Measurements from ENCODE around the gene CHST8. TPM values are rescaled to one million over a fixed set of nuclear protein-coding genes. Genes with fewer than 3 reads are reported as not detected.

Gene CHST8, protein sequence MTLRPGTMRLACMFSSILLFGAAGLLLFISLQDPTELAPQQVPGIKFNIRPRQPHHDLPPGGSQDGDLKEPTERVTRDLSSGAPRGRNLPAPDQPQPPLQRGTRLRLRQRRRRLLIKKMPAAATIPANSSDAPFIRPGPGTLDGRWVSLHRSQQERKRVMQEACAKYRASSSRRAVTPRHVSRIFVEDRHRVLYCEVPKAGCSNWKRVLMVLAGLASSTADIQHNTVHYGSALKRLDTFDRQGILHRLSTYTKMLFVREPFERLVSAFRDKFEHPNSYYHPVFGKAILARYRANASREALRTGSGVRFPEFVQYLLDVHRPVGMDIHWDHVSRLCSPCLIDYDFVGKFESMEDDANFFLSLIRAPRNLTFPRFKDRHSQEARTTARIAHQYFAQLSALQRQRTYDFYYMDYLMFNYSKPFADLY
- 0.21 TPM in 2 replicates for polyA plus RNA-seq (2013)

DNA sequence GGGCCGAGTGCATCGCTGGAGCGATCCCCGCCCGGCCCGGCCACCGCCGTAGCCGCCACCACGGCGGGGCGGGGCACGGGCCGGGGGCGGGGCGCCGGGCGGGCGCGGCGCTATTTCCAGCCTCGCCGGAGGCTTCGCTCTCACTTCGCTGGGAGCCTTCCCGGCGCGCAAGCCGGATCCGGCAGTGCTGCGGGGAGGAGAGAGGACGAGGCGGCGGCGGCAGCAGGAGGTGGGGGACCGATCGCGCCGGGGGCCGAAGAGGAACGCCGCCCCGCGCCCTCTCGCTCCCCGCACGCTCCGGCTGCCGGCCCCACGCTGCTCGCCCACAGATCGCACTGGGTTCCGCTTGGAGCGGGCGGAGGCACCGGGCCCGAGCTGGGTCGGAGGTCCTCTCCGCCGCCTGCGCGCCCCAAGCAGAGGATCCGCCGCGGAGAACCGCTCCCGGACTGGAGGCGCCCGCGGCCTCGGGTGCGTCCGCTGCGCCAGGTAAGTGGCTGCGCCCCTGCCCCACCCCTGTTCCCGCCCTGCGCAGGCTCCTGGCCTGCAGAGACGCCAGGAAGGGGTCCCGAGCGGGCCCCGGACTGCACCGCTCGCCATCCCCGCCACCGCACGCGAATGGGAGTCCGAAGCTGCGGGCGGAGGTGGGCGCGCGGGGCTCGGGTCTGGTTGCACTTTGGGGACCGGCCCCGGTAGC lies at the start of gene CHST8:
TSS of gene CHST8 (plus strand) at position 143 of the 694 bp plus-strand sequence. CDS start 67,309 bp downstream, outside the sequence.
- Histone ChIP-seq H2BK12ac (ENCODE audit: low read length) (no peak within 1 kb of the TSS), H2BK120ac (ENCODE audit: insufficient read depth, low read length, poor library complexity) (no peak within 1 kb of the TSS), H3K27me3 (ENCODE audit: insufficient read depth, low read length) (peaks cover 45% of the 10 kb centered on the region), H3K79me1 (ENCODE audit: low read length) (no peaks in the 10 kb centered on the region), H3K4me2 (ENCODE audit: low read length) (peak within 1 kb of the TSS; percentile 92), H3K79me2 (ENCODE audit: control insufficient read depth, insufficient read depth, low read length, poor library complexity) (no peaks in the 10 kb centered on the region), H3K4me1 (ENCODE audit: control insufficient read depth in 1 of 2, insufficient read depth in 2 of 2, low read length in 2 of 2) (peaks cover 9 to 12% of the 10 kb centered on the region in 2 experiments), H3K9ac (ENCODE audit: low read length) (no peak within 1 kb of the TSS), H3K18ac (ENCODE audit: low read length) (no peak within 1 kb of the TSS), H4K8ac (ENCODE audit: low read depth, low read length) (no peak within 1 kb of the TSS), H2AK5ac (ENCODE audit: low read length) (no peak within 1 kb of the TSS), H2AFZ (ENCODE audit: insufficient read depth, low read length, poor library complexity) (peak within 1 kb of the TSS; percentile 37), H3K9me3 (ENCODE audit: insufficient read depth, low read depth, low read length) (peaks cover 4% of the 10 kb centered on the region), H4K12ac (ENCODE audit: low read depth, low read length) (no peak within 1 kb of the TSS), H3K23ac (ENCODE audit: low read length) (no peak within 1 kb of the TSS), H3K36me3 (ENCODE audit: control insufficient read depth in 1 of 2, insufficient read depth in 2 of 2, low read length in 2 of 2) (no peaks in the 10 kb centered on the region), H3K4me3 (ENCODE audit: low read depth, low read length) (peak within 1 kb of the TSS; percentile 43), H3K14ac (ENCODE audit: low read length) (no peak within 1 kb of the TSS), H4K91ac (ENCODE audit: low read depth, low read length) (no peak within 1 kb of the TSS), H2BK5ac (ENCODE audit: low read depth, low read length, poor library complexity) (no peak within 1 kb of the TSS), H3K27ac (ENCODE audit: low read depth, low read length) (no peak within 1 kb of the TSS), H3K4ac (ENCODE audit: low read depth, low read length) (no peak within 1 kb of the TSS)
- peak; percentile 11 to 62 for DNase-seq
- WGBS (ENCODE audit: extremely low coverage, insufficient coverage, insufficient read length), result no CpG with 5 or more reads among the region's 96 CpGs

DNA sequence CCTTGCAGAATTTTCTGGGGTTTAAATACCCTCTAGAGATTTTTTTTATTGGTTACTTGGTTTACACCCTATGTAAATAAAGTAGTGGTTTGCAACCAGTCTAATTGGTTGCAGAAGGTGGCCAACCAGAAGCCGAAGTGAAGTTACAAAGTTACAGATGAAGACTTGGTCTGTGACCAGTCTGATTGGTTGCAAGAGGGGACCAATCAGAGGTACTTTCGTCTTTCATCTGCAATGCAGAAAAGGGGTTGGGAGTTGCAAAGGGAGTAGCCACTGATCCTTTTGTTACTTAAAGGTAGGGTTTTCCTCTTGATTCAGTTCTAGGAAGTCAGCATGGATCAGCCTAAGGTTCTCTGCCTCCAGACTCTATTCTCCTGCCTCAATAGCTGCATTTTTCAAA lies 48.8 kb upstream of the CHST8 start:
- no peaks in the 10 kb centered on the region for H3K27me3 ChIP-seq (ENCODE audit: insufficient read depth, low read length)
- H3K4me2 ChIP-seq (ENCODE audit: low read length), result no peak overlapping the region

DNA sequence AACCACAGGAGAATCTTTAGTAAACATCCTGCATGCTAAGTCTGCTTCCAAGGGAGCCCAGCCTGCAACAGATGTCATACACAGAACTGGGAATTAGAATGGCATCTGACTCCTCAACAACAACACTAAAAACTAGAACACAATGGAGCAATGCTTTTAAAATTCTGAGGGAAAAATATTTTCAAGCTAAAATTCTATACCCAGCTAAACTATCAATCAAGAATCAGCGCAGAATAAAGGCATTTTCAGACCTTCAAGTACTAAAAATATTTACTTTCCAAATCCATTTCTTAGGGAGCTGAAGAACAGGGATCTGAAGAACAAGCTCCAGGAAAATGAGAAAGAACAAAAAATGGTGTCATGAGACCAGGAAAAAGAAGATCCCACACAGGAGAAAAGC lies 46.9 kb upstream of the CHST8 start:
- Histone ChIP-seq H2AK5ac (ENCODE audit: low read length) (no peak overlapping the region), H3K9ac (ENCODE audit: low read length) (no peak overlapping the region), H2BK12ac (ENCODE audit: low read length) (no peak overlapping the region), H3K4ac (ENCODE audit: low read depth, low read length) (no peak overlapping the region), H3K27ac (ENCODE audit: low read depth, low read length) (no peak overlapping the region), H4K12ac (ENCODE audit: low read depth, low read length) (no peak overlapping the region), H3K4me2 (ENCODE audit: low read length) (no peak overlapping the region), H3K79me1 (ENCODE audit: low read length) (no peaks in the 10 kb centered on the region), H3K4me3 (ENCODE audit: low read depth, low read length) (no peak overlapping the region), H3K18ac (ENCODE audit: low read length) (no peak overlapping the region), H4K8ac (ENCODE audit: low read depth, low read length) (no peak overlapping the region), H3K79me2 (ENCODE audit: control insufficient read depth, insufficient read depth, low read length, poor library complexity) (no peaks in the 10 kb centered on the region), H3K23ac (ENCODE audit: low read length) (no peak overlapping the region), H2BK5ac (ENCODE audit: low read depth, low read length, poor library complexity) (no peak overlapping the region), H3K36me3 (ENCODE audit: control insufficient read depth in 1 of 2, insufficient read depth in 2 of 2, low read length in 2 of 2) (no peaks in the 10 kb centered on the region), H3K14ac (ENCODE audit: low read length) (no peak overlapping the region), H3K4me1 (ENCODE audit: control insufficient read depth in 1 of 2, insufficient read depth in 2 of 2, low read length in 2 of 2) (no peaks in the 10 kb centered on the region), H3K27me3 (ENCODE audit: insufficient read depth, low read length) (no peaks in the 10 kb centered on the region), H3K9me3 (ENCODE audit: insufficient read depth, low read depth, low read length) (peaks cover 4% of the 10 kb centered on the region), H2BK120ac (ENCODE audit: insufficient read depth, low read length, poor library complexity) (no peak overlapping the region), H4K91ac (ENCODE audit: low read depth, low read length) (no peak overlapping the region), H2AFZ (ENCODE audit: insufficient read depth, low read length, poor library complexity) (no peak overlapping the region)
- no CpG with 5 or more reads among the region's 1 CpG for WGBS (ENCODE audit: extremely low coverage, insufficient coverage, insufficient read length)
- no peak for DNase-seq

More for the DNA sequence above, 48.8 kb upstream of the CHST8 start:
- no peak overlapping the region for H4K12ac ChIP-seq (ENCODE audit: low read depth, low read length)
- H3K4me1 ChIP-seq (ENCODE audit: control insufficient read depth in 1 of 2, insufficient read depth in 2 of 2, low read length in 2 of 2), result no peaks in the 10 kb centered on the region
- H3K27ac ChIP-seq (ENCODE audit: low read depth, low read length), result no peak overlapping the region
- no peak overlapping the region for H2BK12ac ChIP-seq (ENCODE audit: low read length)
- no peak overlapping the region for H2AK5ac ChIP-seq (ENCODE audit: low read length)
- H3K4me3 ChIP-seq (ENCODE audit: low read depth, low read length), result no peak overlapping the region
- WGBS (ENCODE audit: extremely low coverage, insufficient coverage, insufficient read length), result no CpG with 5 or more reads among the region's 2 CpGs
- no peaks in the 10 kb centered on the region for H3K36me3 ChIP-seq (ENCODE audit: control insufficient read depth in 1 of 2, insufficient read depth in 2 of 2, low read length in 2 of 2)
- H3K79me2 ChIP-seq (ENCODE audit: control insufficient read depth, insufficient read depth, low read length, poor library complexity), result no peaks in the 10 kb centered on the region
- H2BK5ac ChIP-seq (ENCODE audit: low read depth, low read length, poor library complexity), result no peak overlapping the region
- no peak overlapping the region for H3K14ac ChIP-seq (ENCODE audit: low read length)
- H3K23ac ChIP-seq (ENCODE audit: low read length), result no peak overlapping the region
- no peak overlapping the region for H3K4ac ChIP-seq (ENCODE audit: low read depth, low read length)
- no peak for DNase-seq
- no peaks in the 10 kb centered on the region for H3K79me1 ChIP-seq (ENCODE audit: low read length)
- H2AFZ ChIP-seq (ENCODE audit: insufficient read depth, low read length, poor library complexity), result no peak overlapping the region
- no peak overlapping the region for H3K18ac ChIP-seq (ENCODE audit: low read length)
- H3K9me3 ChIP-seq (ENCODE audit: insufficient read depth, low read depth, low read length), result peaks cover 4% of the 10 kb centered on the region
- H4K91ac ChIP-seq (ENCODE audit: low read depth, low read length), result no peak overlapping the region
- no peak overlapping the region for H2BK120ac ChIP-seq (ENCODE audit: insufficient read depth, low read length, poor library complexity)
- no peak overlapping the region for H3K9ac ChIP-seq (ENCODE audit: low read length)
- H4K8ac ChIP-seq (ENCODE audit: low read depth, low read length), result no peak overlapping the region

DNA sequence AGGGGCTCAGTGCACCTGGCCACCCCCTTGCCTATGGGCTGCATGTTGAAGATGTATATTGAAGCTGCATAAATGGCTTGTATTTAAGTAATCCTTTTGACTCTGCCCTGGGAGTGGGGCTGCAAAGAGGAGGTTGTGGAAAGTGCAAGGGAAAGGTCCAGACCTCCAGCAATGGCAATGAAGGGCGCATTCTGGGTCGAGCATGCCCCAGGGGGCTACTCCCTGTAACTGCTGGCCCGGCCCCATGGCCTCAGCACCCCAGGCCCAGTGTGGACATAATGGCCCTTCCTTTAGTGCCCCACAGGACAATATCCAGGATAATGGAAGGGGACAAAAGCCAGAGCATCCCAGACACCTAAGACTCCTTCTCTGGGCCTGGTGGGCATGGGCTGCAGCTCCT lies 43.1 kb upstream of the CHST8 start:
- no peaks in the 10 kb centered on the region for H3K79me2 ChIP-seq (ENCODE audit: control insufficient read depth, insufficient read depth, low read length, poor library complexity)

More for the DNA sequence above, 43.1 kb upstream of the CHST8 start:
- Histone ChIP-seq H3K4ac (ENCODE audit: low read depth, low read length) (no peak overlapping the region), H3K4me3 (ENCODE audit: low read depth, low read length) (no peak overlapping the region), H4K91ac (ENCODE audit: low read depth, low read length) (no peak overlapping the region), H3K4me1 (ENCODE audit: control insufficient read depth in 1 of 2, insufficient read depth in 2 of 2, low read length in 2 of 2) (peaks cover 0 to 3% of the 10 kb centered on the region in 2 experiments), H4K8ac (ENCODE audit: low read depth, low read length) (no peak overlapping the region), H3K27me3 (ENCODE audit: insufficient read depth, low read length) (no peaks in the 10 kb centered on the region), H3K18ac (ENCODE audit: low read length) (no peak overlapping the region), H4K12ac (ENCODE audit: low read depth, low read length) (no peak overlapping the region), H3K9ac (ENCODE audit: low read length) (no peak overlapping the region), H2AFZ (ENCODE audit: insufficient read depth, low read length, poor library complexity) (no peak overlapping the region), H3K4me2 (ENCODE audit: low read length) (no peak overlapping the region), H2BK120ac (ENCODE audit: insufficient read depth, low read length, poor library complexity) (no peak overlapping the region), H3K23ac (ENCODE audit: low read length) (no peak overlapping the region), H3K79me1 (ENCODE audit: low read length) (no peaks in the 10 kb centered on the region), H3K27ac (ENCODE audit: low read depth, low read length) (no peak overlapping the region), H2BK5ac (ENCODE audit: low read depth, low read length, poor library complexity) (no peak overlapping the region), H2AK5ac (ENCODE audit: low read length) (no peak overlapping the region), H3K9me3 (ENCODE audit: insufficient read depth, low read depth, low read length) (peaks cover 4% of the 10 kb centered on the region), H3K14ac (ENCODE audit: low read length) (no peak overlapping the region), H3K36me3 (ENCODE audit: control insufficient read depth in 1 of 2, insufficient read depth in 2 of 2, low read length in 2 of 2) (no peaks in the 10 kb centered on the region), H2BK12ac (ENCODE audit: low read length) (no peak overlapping the region)
- no CpG with 5 or more reads among the region's 3 CpGs for WGBS (ENCODE audit: extremely low coverage, insufficient coverage, insufficient read length)
- DNase-seq, result no peak

Measured in trophoblast cell (in vitro differentiated cells and primary cell).